NCI-H1092 treated with DMSO at 0.1 percent for 48 hours (cell line): ENCODE data around the gene NTRK3.

ENCODE experiments used
- DNase-seq: peaks from one replicate; lab custom pipeline; 2025; lab: John Stamatoyannopoulos, UW

The NTRK3 gene

DNA sequence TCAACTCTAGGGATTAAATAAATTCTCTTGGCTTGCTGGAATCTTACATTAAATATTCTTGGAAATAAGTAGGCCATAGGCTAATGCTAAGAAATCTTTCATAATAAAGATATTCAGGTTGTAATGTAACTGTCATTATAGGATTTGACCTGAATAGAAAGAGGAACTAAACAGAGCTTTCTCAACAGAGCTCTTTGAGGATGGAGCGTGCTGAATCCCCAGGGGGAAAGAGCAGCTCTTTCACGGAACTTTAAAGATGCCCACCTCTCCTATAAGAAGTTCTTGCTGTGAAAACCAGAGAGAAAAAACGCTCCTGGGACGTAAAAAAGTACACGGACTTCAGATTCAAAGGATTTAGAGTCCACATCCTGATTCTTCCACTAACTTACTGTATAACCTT, 77.9 kb downstream of the NTRK3 start:
- DNase-seq: no peak

DNA sequence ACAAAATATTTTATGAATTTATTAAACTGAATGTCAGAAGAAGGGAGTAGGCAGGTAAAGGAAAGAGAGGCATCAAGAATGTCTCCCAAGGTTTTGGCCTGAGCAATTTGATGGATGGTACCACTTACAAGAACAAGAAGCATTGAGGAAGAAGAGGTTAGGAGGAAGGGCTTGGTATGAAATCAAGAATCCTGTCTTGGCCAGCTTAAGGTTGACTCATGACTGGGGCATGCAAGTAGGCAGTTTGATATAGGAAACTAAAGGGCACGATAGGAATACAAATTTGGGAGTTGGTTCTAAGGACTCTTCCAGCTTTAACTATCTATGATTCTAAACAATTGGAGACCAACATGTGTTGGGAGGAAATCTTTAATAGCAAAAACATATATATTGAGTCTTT, 79.1 kb downstream of the NTRK3 start:
- no peak for DNase-seq

DNA sequence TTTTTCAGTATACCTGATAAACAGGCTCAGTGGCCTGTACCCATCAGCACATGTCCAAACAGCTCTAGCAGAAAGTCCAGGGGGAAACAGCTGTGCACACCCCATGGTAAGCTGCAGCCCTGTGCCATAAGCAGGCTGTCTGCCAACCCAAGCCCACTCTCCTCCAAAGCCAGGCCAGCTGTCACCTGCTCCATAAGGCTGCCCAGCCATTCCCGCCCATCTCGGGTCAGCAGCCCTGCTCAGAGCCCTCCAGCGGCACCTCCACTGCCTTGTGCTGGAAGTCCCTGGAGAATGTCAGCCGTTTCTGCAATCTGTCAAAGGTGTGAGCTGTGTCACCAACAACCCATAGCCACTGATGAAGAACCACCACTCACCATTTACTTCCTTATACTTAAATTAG, 82.0 kb downstream of the NTRK3 start:
- peak; percentile 17 for DNase-seq

DNA sequence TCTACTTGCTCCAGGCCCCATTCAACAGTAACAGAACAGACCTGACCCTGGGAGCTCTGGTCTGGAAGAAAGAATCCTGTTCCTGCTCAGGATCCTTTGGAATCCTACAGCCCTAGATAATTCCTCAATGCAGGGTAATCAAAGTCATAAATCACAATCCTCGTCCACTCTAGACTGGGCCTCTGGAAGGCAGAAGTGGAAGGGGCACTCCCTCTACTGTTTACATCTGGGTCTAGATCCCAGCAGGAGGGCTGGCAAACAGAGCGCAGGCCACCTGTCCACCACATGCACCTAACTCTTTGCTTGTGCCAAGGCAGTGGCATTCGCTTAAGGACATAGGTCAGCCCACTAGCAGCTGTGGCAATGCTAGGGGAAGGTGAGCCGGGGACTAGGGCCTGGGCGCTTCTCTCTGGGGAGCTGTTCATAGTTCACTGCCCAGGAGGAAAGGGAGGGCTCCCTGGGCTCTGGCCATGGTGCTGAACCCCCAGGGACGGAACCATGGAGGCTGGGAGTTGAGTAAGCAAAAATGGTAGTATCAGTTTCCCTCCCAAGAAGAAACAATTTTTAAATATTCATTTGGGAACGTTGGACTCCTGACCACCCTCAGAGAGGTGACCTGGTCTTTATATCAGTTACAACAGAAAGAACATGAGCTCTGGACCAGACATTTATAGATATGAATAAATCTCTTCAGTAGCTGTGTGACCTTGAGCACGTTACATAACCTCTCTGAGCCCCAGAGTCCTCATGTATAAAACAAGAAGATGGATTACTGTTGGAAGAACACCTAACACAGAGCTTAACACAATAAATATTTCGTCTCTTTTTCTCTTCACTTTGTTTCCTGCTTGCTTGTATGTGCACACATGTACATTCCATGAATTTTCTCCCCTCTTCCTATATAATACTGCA, 90.2 kb downstream of the NTRK3 start:
- DNase-seq: peak; percentile 53

DNA sequence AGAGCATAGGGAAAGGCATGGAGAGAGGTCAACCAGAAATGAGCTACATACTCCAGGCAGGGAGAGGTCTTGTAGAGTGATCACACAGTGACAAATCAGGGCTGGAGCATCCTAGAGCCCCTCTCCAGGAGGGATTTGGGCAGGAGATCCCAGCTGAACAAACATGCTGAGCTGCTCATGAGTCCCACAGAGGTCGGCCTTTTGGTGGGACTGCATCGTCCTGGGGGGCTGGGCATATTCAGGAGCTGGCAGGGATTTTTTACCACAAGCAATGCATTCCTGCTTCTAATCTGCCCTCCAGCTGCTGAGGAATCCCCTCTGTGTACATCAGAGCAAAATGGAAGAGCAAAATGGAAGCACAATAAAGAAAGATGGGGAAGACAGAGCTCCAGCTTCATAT, 94.9 kb downstream of the NTRK3 start:
- DNase-seq: no peak

GRCh38 chr15:88155310-88155709, 101.2 kb downstream of the NTRK3 start:
- no peak for DNase-seq

DNA sequence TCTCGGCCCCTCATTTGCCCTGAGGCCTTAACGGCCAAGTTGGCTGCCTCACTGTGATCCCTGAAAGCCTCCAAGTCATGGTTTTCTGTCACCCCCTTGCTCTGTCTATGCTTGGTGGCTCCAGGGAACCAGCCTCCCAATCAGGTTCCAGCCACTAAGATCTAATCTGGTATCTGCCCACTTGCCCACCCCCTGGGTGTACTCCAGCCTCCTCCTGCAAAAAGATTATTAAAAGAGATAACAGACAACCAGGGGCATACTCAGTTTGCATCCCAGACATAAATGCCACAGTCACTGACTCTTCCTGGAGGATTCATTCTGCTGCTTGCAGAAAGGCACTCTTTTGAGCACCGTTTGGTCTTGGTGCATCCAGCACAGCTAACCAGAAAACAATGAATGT, 103.9 kb downstream of the NTRK3 start:
- no peak for DNase-seq

DNA sequence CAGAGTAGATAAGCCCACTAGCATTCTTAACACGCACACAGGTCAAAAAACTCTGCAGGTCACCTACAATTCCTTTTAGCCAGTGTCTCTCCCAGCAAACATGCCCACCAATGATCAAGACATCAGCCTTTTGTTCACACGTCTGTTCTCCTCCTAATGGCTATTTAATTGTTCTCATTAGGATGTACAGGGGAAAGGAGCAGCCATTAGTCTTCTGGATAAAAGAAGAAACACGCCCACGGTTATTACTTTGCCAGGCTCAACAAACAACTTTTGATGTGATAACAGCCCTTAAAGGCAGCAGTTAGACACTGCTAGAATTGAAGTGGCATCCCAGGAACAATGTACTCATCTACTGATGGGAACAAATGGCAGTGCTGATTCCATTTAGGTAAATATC, 108.8 kb downstream of the NTRK3 start:
- DNase-seq: peak; percentile 6

DNA sequence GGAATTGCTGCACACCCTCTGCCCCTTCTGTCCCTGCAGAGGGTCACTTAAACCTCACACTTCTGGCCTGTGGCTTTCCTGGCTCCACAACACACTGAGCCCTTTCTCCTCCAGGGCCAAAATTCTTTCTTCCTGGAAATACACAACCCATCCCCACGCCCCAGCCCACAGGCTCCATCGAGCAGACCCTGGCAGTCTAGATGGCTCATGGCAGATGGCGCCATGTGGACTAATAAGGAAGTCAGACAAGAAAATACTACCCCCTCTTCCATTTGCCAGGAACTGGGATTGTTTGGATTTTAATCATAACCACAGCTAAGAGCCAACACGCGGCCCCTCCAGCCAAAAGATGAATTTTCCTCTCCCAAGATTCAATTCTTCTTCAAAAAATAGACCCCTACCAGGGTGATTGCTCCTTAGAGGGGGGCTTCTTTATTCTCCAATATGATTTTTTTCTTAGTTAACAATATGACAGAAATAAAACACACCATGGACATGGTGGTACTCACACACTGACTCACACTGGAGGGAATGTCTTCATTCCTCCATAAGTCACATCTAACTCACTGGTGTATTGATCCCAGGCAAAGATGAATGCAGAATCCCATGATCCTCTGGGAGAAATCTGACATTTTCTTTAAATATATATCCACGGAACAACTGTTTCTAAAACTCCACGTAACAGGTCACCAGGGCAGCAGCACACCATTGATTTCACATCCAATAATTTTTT, 111.5 kb downstream of the NTRK3 start:
- DNase-seq: no peak

- DNase-seq: no peak
Measured at GRCh38 chr15:88142121-88142520, 114.4 kb downstream of the NTRK3 start.

GRCh38 chr15:88141269-88141889, 115.2 kb downstream of the NTRK3 start:
- no peak for DNase-seq

DNA sequence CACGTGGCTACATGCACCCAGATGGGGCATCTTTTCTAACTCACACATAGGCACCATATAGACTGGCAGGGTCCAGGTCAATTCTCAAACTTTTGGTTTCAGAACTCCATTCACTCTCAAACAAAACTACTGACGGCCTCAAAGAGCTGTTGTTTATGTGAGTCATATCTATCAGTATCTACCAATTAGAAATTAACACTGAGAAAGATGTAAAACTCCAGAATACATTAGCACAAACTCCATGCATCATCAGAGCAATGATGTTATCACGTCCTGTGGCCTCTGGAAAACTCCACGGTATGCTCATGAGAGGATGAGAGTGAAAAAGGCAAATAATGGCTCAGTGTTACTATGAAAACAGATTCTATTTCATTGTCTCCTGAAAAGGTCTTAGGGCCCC, 116.1 kb downstream of the NTRK3 start:
- no peak for DNase-seq

DNA sequence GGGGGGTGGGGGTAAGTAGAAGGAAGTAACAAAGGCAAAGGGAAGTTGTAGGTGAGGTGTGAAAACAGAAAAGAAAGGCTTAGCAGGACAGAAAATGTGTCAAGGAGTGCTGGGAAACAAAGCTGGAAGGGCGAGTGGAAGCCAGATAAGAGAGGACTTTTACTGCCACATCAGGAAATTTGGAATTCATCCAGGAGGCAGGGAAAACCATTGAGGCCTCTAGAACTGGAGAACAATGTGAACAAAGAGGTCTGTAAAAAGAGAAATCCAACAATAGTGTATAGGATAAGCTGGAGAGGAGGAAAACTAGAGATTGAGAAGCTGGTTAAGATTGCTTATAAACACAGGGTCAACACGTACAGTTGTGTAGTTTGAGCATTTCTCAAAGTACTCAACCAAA, 116.6 kb downstream of the NTRK3 start:
- no peak for DNase-seq

GRCh38 chr15:88133795-88134194, 122.7 kb downstream of the NTRK3 start:
- DNase-seq: no peak

DNA sequence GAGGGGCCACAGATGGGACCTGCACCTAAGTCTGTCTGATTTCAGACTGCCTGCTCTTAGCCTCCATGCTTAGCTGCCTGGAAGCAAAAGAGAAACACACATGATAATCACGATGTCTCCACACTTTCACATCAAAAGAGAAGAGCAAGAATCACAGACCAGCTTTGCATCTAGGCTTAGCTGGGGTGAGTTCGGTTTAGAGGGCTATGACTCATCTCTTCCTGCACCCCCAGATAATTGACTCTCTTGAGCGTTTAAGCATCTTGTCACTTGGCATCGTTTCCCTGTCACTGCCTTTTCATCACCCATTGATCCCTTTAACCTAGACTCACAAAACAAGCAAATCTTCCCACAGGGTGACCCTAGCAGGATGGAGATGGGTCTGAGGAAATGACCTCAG, 124.0 kb downstream of the NTRK3 start:
- no peak for DNase-seq

GRCh38 chr15:88131937-88132336, 124.6 kb downstream of the NTRK3 start:
- DNase-seq: no peak

GRCh38 chr15:88127432-88127790, 129.1 kb downstream of the NTRK3 start:
- DNase-seq: no peak

- DNase-seq: no peak
Measured at GRCh38 chr15:88126695-88127431, 129.7 kb downstream of the NTRK3 start.

- no peak for DNase-seq
Measured at GRCh38 chr15:88125576-88125975, 131.0 kb downstream of the NTRK3 start.

GRCh38 chr15:88124199-88124598, 132.3 kb downstream of the NTRK3 start:
- DNase-seq: no peak

GRCh38 chr15:88121968-88122530, 134.5 kb downstream of the NTRK3 start:
- DNase-seq: no peak

DNA sequence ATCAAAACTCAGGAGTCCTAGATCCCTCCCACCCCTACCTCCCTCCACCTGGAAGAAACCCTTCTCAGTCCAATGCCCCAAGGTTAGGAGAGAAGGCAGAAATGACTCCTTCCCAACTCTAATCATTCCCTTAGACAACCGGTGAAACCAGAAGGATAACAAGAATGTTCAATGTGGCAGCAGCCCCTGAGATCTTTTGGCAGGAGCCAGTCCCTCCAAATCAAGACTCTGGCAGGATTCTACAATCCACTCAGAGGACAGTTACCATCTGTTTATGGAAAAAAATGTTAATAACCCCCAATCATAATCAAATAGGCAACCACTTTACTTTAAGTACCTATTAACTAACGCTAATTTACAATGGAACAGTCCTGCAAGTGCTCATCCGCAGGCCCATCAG, 136.5 kb downstream of the NTRK3 start:
- no peak for DNase-seq
